Measurements from ENCODE around the gene MMP14. TPM values are rescaled to one million over a fixed set of nuclear protein-coding genes. Genes with fewer than 3 reads are reported as not detected.

Gene MMP14
- total and polyA plus RNA-seq, 2 of the 13 experiments (the other 11 are each of a cell fraction or from before 2014, with no cell fraction given) = 5.2 to 9.8 TPM

DNA sequence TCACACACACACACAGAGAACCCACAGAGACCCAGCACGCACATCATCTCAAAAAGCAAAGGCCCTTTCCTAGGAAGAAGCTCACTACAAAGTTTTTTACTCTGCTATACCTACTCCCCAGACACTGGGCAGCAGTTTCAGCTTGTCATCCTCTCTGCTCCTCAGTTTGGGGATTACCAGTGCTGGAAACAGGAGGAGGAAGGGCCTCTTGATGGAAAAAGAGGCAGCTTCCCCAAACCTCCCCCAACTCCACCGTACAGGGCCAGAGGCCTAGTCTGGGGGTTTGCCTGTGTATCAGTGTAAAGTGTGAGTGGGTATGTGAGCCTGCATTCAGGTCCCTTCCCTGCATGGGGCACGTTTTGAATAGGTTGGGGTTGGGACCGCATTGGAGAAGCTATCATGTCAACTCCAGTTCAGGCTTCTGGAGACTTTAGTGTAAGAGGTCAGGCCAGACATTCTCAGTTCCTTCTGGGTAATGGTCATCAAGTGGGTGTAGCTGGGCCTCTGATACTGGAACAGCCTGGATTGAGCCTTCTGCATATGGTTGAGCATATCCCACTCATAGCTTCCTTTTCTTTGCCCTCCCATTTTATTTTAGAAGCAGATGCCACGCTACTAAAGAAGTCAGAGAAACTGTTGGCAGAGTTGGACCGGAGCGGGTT lies 47.8 kb downstream of the MMP14 start:
- FAIRE-seq (no peak), ATAC-seq (peak; percentile 3), DNase-seq (ENCODE audit: low spot score) (no peak)
- no peak overlapping the region for H3K27ac ChIP-seq (ENCODE audit: extremely low read length, insufficient read depth, low read length)
- no peak overlapping the region for H2AFZ ChIP-seq (ENCODE audit: low read length)
- in situ Hi-C loops (cut with HindIII; ENCODE audit: extremely low pct_ligation_motif_present, low pct_unique_long_range_greater_than_20kb) = no loop called here
- BruUV-seq (replicated peaks) = no TSS peak
- no peak overlapping the region for H3K4me2 ChIP-seq (ENCODE audit: low read depth, low read length)
- H3K4me1 ChIP-seq (ENCODE audit: insufficient read depth, low read length) = peaks cover 18% of the 10 kb centered on the region
- peaks cover 12 to 62% of the 10 kb centered on the region in 2 experiments; a peak in 4 of 5 replicates for H3K27me3 ChIP-seq (ENCODE audit: control insufficient read depth in 1 of 2, insufficient read depth in 2 of 2, low read length in 2 of 2)
- 43% methylated on average over 7 of the region's 7 CpGs for WGBS (ENCODE audit: low lambda C conversion rate)
- intact Hi-C loops (cut with micrococcal nuclease; ENCODE audit: unreplicated experiment) = no loop called here
- CTCF ChIA-PET (ENCODE audit: low intra/inter-chr PET ratio, low total read pairs) = no interaction called here
- no peaks in the 10 kb centered on the region for H3K36me3 ChIP-seq (replicated peaks in 1 of 2; ENCODE audit: control insufficient read depth in 1 of 2, insufficient read depth in 2 of 2, low read length in 2 of 2)
- no peaks in the 10 kb centered on the region for H3K9me3 ChIP-seq (ENCODE audit: low read length)
- no peaks in the 10 kb centered on the region for H4K20me1 ChIP-seq (ENCODE audit: insufficient read depth, low read length)
- no peak overlapping the region for H3K4me3 ChIP-seq (replicated peaks in 1 of 3; ENCODE audit: insufficient read depth in 1 of 3, low read depth in 2 of 3, low read length in 3 of 3)
- no peak overlapping the region for H3K9ac ChIP-seq (ENCODE audit: insufficient read depth, low read depth, low read length)
- POLR2A ChIA-PET = interaction anchor here (0.6 to 5.3 kb wide), 6 partner anchors 12 to 123 kb away, joined by 3 to 53 read pairs (median 4); partner anchors contain the start of genes LRP10, OXA1L and PRMT5
- no peaks in the 10 kb centered on the region for H3K79me2 ChIP-seq (ENCODE audit: insufficient read depth, low read length)
- TF ChIP-seq PHF20 (CRISPR knock-in tag; IDR thresholded peaks at IDR 0.05) (0 out of 2 replicates have a peak, but pooled peaks have one; percentile 37), ZBTB7B (CRISPR knock-in tag; IDR thresholded peaks at IDR 0.05) (no peak), GABPA (IDR thresholded peaks at IDR 0.05; ENCODE audit: low read depth, low read length) (0 out of 2 replicates have a peak, but pooled peaks have one; percentile 1), GABPA (CRISPR knock-in tag; IDR thresholded peaks at IDR 0.05; ENCODE audit: low read depth) (no peak)

DNA sequence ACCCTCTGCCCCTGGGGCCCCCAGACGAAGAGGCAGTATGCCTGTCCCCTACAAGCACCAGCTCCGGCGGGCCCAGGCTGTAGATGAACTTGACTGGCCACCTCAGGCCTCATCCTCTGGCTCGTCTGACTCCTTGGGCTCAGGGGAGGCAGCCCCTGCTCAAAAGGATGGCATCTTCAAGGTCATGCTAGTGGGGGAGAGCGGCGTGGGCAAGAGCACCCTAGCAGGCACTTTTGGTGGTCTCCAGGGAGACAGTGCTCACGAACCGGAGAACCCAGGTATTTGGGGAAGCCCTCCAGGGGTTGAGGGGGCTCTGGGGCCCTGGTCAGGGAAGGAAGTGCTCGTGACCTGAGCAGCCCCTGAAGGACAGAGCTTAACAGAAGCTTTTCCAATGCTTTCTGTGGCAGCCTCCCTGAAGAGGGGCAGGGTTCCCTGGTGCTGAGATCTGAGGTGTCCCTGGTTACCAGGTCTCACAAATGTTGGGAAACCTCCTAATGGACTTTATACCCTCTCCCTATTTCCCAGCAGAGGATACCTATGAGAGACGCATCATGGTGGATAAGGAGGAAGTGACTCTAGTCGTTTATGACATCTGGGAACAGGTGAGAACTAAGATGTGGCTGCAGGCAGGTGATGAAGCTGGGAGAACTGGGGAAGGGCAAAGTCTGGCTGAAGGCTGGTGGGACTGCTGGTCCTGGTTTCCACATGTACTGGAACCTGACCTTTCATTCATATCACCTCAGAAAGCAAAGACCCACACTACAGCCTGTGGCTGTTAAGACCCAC lies 48.5 kb downstream of the MMP14 start:
- Histone ChIP-seq H2AFZ (ENCODE audit: low read length) (no peak overlapping the region), H3K27me3 (ENCODE audit: control insufficient read depth in 1 of 2, insufficient read depth in 2 of 2, low read length in 2 of 2) (peaks cover 12 to 62% of the 10 kb centered on the region in 2 experiments; a peak in 4 of 5 replicates), H3K9ac (ENCODE audit: insufficient read depth, low read depth, low read length) (no peak overlapping the region), H3K4me1 (ENCODE audit: insufficient read depth, low read length) (peaks cover 15% of the 10 kb centered on the region), H3K4me3 (replicated peaks in 1 of 3; ENCODE audit: insufficient read depth in 1 of 3, low read depth in 2 of 3, low read length in 3 of 3) (no peak overlapping the region), H4K20me1 (ENCODE audit: insufficient read depth, low read length) (no peaks in the 10 kb centered on the region), H3K9me3 (ENCODE audit: low read length) (no peaks in the 10 kb centered on the region), H3K79me2 (ENCODE audit: insufficient read depth, low read length) (no peaks in the 10 kb centered on the region), H3K36me3 (replicated peaks in 1 of 2; ENCODE audit: control insufficient read depth in 1 of 2, insufficient read depth in 2 of 2, low read length in 2 of 2) (no peaks in the 10 kb centered on the region), H3K27ac (ENCODE audit: extremely low read length, insufficient read depth, low read length) (no peak overlapping the region), H3K4me2 (ENCODE audit: low read depth, low read length) (no peak overlapping the region)
- ATAC-seq (peak; percentile 7), FAIRE-seq (no peak), DNase-seq (ENCODE audit: low spot score) (no peak)
- intact Hi-C loops (cut with micrococcal nuclease; ENCODE audit: unreplicated experiment) (no loop called here), in situ Hi-C loops (cut with HindIII; ENCODE audit: extremely low pct_ligation_motif_present, low pct_unique_long_range_greater_than_20kb) (no loop called here)
- POLR2A ChIA-PET = interaction anchor here (1.0 to 5.3 kb wide), 5 partner anchors 12 to 122 kb away, joined by 3 to 53 read pairs (median 4); partner anchors contain the start of genes LRP10, OXA1L and PRMT5
- no TSS peak for BruUV-seq (replicated peaks)
- 26% methylated on average over 11 of the region's 11 CpGs for WGBS (ENCODE audit: low lambda C conversion rate)
- CTCF ChIA-PET (ENCODE audit: low intra/inter-chr PET ratio, low total read pairs) = no interaction called here
- TF ChIP-seq, protein P1, sequence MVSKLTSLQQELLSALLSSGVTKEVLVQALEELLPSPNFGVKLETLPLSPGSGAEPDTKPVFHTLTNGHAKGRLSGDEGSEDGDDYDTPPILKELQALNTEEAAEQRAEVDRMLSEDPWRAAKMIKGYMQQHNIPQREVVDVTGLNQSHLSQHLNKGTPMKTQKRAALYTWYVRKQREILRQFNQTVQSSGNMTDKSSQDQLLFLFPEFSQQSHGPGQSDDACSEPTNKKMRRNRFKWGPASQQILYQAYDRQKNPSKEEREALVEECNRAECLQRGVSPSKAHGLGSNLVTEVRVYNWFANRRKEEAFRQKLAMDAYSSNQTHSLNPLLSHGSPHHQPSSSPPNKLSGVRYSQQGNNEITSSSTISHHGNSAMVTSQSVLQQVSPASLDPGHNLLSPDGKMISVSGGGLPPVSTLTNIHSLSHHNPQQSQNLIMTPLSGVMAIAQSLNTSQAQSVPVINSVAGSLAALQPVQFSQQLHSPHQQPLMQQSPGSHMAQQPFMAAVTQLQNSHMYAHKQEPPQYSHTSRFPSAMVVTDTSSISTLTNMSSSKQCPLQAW (CRISPR knock-in tag; IDR thresholded peaks at IDR 0.05) = 0 out of 2 replicates have a peak, but pooled peaks have one; percentile 2
- TF ChIP-seq ZNF414 (CRISPR knock-in tag; IDR thresholded peaks at IDR 0.05) (no peak), KLF6 (CRISPR knock-in tag; IDR thresholded peaks at IDR 0.05) (no peak), ZNF512B (CRISPR knock-in tag; IDR thresholded peaks at IDR 0.05; ENCODE audit: borderline replicate concordance) (no peak)
- TF ChIP-seq, protein P2, sequence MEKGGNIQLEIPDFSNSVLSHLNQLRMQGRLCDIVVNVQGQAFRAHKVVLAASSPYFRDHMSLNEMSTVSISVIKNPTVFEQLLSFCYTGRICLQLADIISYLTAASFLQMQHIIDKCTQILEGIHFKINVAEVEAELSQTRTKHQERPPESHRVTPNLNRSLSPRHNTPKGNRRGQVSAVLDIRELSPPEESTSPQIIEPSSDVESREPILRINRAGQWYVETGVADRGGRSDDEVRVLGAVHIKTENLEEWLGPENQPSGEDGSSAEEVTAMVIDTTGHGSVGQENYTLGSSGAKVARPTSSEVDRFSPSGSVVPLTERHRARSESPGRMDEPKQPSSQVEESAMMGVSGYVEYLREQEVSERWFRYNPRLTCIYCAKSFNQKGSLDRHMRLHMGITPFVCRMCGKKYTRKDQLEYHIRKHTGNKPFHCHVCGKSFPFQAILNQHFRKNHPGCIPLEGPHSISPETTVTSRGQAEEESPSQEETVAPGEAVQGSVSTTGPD (CRISPR knock-in tag; IDR thresholded peaks at IDR 0.05) = 0 out of 2 replicates have a peak, but pooled peaks have one; percentile 27
